Measurements from ENCODE around the gene CXXC1.
"Not testable (repeated sequence)": the region's sequence is repeated elsewhere in the genome, so short reads cannot be mapped to it uniquely, and the experiment has no call there.

CXXC1 gene

GRCh38 chr18:50287441-50288347, at the start of gene CXXC1:
Gene CXXC1, minus strand, starts transcription at chr18:50287692. Its CDS starts 103 bp downstream, at chr18:50287589.
- DNase-seq: peak; percentile 95 to 96

DNA sequence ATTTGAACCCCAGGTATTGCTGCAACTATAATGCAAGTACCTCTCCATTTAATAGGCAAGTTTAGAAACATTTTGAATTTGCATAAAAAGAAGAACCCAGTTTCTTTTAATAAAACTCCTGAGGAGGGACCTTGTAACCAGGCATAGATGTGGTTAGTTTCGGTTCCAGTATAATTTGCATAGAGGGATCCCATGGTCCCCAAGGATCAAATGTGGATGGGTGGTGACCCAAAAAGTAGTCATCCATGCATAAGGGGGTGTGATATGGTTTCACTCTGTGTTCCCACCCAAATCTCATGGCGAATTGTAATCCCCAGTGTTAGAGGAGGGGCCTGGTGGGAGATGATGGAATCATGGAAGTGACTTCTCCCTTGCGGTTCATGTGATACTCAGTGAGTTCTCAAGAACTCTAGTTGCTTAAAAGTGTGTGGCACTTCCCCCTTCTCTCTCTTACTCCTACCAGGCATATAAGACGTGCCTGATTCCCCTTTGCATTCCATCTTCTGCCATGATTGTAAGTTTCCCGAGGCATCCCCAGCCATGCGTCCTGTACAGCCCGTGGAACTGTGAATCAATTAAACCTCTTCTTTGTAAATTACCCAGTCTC, 47.2 kb upstream of the CXXC1 start:
- DNase-seq: no peak

- DNase-seq: no peak
These were observed 44.2 kb upstream of the CXXC1 start for GRCh38 chr18:50331691-50332090.

DNA sequence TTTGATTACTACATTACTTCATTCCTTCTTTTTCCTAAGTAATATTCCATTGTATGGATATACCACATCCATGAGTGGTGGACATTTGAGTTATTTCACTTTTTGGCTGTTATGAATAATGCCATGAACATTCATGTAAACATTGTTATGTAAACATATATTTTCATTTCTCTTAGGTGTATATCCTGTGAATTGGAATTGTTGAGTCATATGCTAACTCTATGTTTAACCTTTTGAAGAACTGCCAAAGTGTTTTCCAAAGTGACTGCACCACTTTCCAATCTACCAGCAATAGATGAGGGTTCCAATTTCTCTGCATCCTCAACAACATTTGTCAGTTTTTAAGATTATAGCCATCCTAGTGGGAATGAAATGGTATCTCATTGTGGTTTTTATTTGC, 42.7 kb upstream of the CXXC1 start:
- DNase-seq: no peak

DNA sequence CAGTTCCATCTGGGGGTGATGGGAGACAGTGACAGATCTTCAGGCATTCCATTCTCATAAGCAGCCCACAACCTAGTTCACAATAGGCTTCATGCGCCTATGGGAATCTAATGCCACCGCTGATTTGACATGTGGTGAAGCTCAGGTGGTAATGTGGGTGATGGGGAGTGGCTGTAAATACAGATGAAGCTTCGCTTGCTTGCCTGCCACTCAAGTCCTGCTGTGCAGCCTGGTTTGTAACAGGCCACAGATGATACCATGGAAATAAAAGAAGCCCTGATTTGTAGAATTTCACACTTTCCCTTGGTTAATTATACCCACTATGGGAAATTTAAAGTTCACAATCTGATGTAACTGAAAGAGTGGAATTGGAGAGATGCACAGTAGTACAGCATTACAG, 40.5 kb upstream of the CXXC1 start:
- no peak for DNase-seq

DNA sequence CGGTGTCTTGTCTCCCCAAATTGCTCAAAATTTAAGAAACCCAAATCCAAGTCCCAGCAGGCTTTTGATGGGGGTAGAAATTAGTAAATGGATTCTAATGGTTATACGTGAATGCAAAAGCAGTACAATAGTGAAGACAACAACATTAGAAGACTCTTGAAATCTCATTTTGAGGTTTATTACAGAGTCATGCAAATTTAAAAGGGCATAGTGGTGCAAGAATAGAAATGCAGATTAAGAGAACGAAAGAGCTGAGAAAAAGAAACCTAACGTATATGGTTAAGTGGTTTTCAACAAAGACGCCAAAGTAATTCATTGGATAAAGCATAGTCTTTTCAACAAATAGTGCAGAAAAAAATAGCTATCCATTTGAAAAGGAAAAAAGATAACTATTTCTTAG, 33.2 kb upstream of the CXXC1 start:
- DNase-seq: no peak

DNA sequence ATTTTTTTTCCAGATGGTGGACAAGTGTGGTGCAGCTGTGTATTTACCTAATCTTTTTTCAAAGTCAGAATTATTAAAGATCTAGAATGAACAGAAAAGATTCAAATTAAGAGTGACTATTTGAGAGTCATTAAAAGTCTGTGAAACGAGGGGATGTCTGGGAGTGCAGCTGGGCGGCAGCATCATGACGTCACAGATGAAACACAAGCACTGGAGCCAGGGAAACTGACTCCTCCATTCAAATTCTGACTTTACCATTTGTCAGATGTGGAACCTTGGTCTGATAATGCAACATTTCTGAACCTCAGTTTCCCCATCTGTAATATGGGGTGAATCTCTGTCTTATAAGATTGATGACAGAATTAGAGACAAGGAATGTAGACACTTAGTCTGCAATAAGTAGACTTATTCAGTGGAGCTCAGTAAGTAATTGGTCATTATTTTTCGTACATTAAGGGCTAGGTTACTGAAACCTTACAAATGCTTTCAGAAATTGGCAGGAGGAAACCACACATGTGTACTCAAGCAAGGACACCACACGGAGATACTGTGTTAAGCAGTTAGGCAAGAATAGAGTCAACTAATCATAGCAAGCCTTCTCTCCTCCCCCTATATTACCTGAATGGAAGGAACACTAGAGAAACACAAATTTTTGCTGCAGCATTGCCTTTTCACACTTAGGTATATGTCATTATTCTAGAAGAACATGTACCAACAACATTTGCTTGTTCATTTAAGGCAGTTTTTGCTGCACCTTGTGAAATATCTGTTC, 27.8 kb upstream of the CXXC1 start:
- no peak for DNase-seq

- no peak for DNase-seq
These were observed 26.5 kb upstream of the CXXC1 start for GRCh38 chr18:50313873-50314460.

DNA sequence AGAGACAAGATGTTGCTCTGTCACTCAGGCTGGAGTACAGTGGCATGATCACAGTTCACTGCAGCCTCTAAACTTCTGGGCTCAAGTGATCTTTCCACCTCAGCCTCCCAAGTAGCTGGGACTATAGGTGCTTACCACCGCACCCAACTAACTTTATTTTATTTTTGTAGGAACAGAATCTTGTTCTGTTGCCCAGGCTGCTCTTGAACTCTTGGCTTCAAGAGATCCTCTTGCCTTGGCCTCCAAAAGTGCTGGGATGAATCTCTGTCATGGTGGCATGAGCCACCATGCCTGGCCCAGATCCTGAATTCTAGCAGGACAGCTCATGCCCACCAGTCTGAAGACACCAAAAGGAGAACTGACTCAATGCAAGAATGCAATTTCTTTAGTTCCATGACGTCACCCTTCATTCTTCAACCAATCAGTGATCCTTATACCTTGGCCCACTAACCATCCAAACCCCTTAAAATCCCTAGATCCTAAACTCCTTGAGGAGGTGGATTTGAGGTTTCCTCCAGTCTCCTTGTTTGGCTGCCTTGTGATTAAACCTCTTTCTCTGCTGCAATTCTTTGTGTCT, 25.6 kb upstream of the CXXC1 start:
- no peak for DNase-seq

GRCh38 chr18:50312296-50313030, 25.0 kb upstream of the CXXC1 start:
- DNase-seq: no peak

DNA sequence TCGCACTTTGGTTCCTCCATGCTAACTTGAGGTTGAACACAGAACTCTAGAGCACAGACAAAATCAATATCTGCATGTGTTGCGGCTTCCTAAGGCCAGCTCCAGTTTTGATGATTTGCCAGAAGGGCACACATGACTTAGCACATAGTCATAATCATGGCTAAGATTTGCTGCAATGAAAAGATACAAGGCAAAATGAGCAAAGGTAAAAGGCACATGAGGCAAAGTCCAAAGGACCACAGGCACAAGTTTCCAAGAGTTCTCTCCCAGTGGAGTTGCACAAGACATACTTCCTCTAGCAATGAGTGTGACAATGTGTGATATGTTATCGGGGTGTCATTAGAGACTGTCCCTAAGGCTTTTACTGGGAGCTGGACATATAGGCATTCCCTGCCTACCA, 24.2 kb upstream of the CXXC1 start:
- DNase-seq: no peak

DNA sequence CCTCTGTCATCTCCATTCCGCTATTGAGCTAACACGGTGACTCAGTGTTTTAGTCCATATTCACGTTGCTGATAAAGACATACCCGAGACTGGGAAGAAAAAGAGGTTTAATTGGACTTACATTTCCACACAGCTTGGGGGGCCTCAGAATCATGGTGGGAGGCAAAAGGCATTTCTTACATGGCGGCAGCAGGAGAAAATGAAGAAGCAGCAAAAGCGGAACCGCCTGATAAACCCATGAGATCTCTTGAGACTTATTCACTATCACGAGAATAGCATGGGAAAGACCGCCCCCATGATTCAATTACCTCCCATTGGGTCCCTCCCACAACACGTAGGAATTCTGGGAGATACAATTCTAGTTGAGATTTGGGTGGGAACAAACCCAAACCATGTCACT, 22.6 kb upstream of the CXXC1 start:
- no peak for DNase-seq

- not testable (repeated sequence) for DNase-seq
These were observed 21.4 kb upstream of the CXXC1 start for GRCh38 chr18:50308851-50309250.

DNA sequence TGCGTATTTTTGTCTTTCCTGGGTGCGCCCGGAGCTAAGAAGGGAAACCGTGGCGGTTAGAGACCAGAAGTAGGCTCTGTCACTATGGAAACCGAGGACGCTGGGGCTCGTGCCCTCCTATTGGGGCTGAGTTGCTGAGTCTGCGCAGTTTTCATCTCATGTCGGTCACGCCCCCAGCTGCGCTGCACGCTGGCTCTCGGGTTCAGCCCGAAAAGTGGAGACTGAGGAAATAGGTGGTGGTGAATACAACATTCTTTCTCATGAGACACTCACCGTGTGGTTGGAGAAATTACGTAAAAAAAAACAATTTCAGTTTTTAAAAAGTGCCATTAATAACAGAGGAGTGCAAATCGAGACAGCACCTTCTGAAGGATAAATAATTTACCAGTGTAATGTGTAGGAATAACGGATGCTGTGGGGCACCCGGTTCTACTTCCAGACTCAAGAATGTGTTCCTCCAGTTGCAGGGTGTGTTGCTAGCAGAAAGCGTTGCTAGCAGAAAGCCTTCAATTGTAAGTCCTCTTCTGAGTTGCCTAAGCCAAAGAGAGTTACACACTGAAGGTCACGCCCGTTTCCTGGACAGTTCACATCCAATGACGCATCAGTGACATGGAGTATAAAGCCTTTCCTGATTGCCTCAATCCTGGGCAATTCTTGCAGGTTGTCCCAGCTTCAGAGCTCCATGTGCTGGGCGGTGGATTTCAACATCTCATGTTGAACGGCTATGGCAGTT, 20.4 kb upstream of the CXXC1 start:
- peak; percentile 91 to 95 for DNase-seq

DNA sequence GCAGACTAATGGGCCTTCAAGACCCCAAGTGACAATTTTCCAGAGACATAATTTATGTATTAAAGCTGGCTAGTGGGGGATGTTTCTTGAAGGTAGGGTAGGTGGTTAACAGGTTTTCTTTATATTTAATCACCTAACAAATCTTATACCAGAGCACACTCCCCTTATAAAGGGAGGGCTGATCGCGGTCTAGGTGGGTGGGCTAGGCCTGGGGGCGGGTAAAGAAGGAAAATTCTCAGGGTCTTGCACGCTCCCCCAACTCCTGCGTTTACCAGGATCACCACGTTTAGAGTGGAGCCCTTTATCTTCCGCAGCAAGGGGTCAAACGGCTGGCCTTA, 19.9 kb upstream of the CXXC1 start:
- DNase-seq: no peak

DNA sequence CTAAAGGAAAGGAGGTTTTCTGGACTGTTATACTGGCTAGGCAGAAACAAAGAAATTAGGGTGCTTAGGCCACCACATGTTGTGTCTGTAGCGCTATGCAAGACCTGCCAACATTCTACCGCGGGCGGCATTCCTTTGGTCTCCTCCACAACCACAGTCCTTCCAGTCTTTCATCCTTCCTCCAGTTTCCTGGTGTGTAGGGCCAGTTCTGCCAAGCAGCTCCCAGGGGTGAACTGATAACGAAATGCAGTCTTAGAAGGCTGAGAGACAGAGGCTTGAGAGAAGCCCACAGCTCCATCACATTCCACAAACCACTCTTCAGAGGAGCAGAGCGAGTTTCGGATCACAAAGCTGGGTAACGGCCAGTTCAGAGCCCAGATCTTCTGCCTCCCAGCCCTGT, 19.5 kb upstream of the CXXC1 start:
- DNase-seq: no peak

GRCh38 chr18:50301074-50301473, 13.6 kb upstream of the CXXC1 start:
- DNase-seq: no peak

- DNase-seq: no peak
These were observed 12.3 kb upstream of the CXXC1 start for GRCh38 chr18:50299626-50300388.

GRCh38 chr18:50298443-50299284, 11.2 kb upstream of the CXXC1 start:
- no peak for DNase-seq
